HG03159 (cell line): ENCODE measurements around the gene NXPE4.
"Not testable (repeated sequence)": the region's sequence is repeated elsewhere in the genome, so short reads cannot be mapped to it uniquely, and the experiment has no call there.

Experiments used
- ATAC-seq: cut with Tn5 transposase; IDR thresholded peaks from one replicate; pipeline ENCODE4 v1.9.1; 2021; ENCODE audit warnings: mild to moderate bottlenecking, moderate library complexity; ENCODE audit not compliant: unreplicated experiment

Gene NXPE4

DNA sequence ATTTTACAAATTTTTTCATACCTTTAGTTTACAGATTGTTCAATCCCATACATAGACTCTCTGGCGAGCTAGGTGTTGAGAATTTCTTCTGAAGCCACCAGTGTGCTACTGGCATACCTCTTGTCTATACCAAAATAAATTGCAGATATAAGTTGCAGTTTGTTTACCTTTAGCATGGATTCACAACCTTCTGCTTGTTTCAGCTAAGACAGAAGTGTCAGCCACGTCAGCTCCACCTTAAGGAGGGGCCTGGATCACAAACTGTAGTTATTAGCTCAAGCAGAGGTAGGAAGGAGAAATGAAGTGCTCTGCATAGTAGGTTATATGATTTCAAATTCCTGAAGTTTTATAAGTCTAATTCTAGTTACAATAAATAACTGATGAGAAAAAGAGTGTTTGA is at the start of gene NXPE4:
Gene NXPE4, minus strand, starts transcription at position 216 of the 400 bp plus-strand sequence. CDS start 1,027 bp downstream, outside the sequence.
- no peak for ATAC-seq

DNA sequence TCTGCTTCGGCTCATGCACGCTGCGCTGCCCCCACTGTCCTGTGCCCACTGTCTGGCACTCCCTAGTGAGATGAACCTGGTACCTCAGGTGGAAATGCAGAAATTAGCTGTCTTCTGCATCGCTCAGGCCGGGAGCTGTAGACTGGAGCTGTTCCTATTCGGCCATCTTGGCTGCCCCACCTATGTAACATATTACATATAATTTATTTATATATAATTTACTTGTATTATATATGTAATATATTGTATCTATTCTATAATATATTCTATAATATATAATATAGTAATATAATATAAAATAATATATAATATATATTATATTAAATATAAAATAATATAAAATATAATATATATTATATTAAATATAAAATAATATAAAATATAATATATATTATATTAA is 43.9 kb upstream of the NXPE4 start:
- ATAC-seq: not testable (repeated sequence)

- not testable (repeated sequence) for ATAC-seq
Measured at GRCh38 chr11:114631445-114631965, 35.9 kb upstream of the NXPE4 start.

DNA sequence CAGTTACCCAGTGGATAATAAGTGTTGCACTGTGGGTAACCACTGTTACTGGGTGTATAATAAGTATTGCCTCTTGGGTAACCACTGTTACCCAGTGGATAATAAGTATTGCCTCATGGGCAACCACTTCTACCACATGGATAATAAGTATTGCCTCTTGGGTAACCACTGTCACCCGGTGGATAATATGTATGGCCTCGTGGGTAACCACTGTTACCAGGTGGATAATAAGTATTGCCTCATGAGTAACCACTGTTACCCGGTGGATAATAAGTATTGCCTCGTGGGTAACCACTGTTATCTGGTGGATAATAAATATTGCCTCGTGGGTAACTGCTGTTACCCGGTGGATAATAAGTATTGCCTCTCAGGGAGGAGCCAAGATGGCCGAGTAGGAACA is 29.7 kb upstream of the NXPE4 start:
- ATAC-seq: no peak

GRCh38 chr11:114624455-114625207 is 29.0 kb upstream of the NXPE4 start:
- no peak for ATAC-seq

DNA sequence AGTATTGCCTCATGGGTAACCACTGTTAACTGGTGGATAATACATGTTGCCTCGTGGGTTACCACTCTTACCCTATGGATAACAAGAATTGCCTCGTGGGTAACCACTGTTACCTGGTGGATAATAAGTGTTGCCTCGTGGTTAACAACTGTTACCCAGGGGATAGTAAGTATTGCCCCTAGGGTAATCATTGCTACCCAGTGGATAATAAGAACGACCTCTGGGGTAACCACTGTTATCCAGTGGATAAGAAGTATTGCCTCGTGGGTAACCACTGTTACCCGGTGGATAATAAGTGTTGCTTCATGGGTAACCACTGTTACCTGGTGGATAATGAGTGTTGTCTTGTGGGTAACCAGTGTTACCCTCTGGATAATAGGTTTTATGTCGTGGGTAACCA is 28.1 kb upstream of the NXPE4 start:
- ATAC-seq: no peak

- no peak for ATAC-seq
Measured at GRCh38 chr11:114622858-114623257, 27.3 kb upstream of the NXPE4 start.

GRCh38 chr11:114621950-114622809 is 26.6 kb upstream of the NXPE4 start:
- no peak for ATAC-seq

DNA sequence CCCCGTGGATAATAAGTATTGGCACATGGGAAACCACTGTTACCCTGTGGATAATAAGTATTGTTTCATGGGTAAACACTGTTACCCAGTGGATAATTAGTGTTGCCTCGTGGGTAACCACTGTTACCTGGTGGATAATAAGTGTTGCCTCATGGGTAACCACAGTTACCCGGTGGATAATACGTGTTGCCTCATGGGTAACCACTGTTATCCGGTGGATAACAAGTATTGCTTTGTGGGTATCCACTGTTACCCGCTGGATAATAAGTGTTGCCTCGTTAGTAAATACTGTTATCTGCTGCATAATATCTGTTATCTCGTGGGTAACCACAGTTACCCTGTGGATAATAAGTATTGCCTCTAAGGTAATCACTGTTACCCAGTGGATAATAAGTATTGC is 25.5 kb upstream of the NXPE4 start:
- no peak for ATAC-seq

GRCh38 chr11:114619659-114620173 is 24.1 kb upstream of the NXPE4 start:
- no peak for ATAC-seq

- ATAC-seq: no peak
Measured at GRCh38 chr11:114618139-114618538, 22.6 kb upstream of the NXPE4 start.

DNA sequence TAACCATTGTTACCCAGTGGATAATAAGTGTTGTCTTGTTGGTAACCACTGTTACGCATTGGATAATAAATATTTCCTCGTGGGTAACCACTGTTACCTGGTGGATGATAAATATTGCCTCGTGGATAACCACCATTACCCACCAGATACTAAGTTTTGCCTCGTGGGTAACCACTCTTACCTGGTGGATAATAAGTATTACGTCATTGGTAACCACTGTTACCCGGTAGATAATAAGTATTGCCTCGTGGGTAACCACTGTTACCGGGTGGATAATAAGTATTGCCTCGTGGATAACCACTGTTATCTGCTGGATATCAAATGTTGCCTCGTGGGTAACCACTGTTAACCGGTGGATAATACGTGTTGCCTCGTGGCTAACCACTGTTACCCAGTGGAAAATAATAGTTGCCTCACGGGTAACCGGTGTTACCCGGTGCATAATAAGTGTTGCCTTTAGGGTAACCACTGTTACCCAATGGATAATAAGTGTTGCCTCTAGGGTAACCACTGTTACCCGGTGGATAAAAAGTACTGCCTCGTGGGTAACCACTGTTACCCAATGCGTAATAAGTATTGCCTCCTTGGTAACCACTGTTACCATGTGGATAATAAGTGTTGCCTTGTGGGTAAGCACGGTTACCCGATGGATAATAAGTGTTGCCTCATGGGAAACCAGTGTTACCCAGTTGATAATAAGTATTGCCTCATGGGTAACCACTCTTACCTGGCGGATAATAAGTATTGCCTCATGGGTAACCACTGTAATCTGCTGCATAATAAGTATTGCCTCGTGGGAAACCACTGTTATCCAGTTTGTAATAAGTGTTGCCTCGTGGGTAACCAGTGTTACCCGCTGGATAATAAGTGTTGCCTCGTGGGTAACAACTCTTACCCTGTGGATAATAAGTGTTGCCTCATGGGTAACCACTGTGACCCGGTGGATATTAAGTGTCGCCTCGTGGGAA is 21.9 kb upstream of the NXPE4 start:
- no peak for ATAC-seq

GRCh38 chr11:114616516-114616915 is 20.9 kb upstream of the NXPE4 start:
- no peak for ATAC-seq

GRCh38 chr11:114615448-114616361 is 20.1 kb upstream of the NXPE4 start:
- ATAC-seq: no peak

GRCh38 chr11:114614127-114614720 is 18.6 kb upstream of the NXPE4 start:
- ATAC-seq: no peak

DNA sequence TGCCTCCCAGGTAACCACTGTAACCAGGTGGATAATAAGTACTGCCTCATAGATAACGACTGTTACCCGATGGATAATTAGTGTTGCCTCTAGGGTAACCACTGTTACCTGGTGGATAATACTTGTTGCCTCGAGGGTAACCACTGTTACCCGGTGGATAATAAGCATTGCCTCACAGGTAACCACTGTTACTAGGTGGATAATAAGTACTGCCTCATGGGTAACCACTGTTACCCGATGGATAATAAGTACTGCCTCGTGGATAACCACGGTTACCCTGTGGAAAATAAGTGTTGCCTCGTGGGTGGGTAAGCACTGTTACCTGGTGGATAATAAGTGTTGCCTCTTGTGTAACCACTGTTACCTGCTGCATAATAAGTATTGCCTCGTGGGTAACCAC is 17.5 kb upstream of the NXPE4 start:
- ATAC-seq: not testable (repeated sequence)

DNA sequence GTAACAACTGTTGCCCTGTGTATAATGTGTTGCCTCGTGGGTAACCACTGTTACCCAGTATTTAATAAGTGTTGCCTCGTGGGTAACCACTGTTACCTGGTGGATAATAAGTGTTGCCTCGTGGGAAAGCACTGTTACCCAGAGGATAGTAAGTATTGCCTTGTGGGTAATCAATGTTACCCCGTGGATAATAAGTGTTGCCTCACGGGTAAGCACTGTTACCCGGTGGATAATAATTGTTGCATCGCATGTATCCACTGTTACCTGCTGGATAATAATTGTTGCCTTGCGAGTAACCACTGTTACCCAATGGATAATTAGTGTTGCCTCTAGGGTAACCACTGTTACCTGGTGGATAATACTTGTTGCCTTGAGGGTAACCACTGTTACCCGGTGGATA is 17.1 kb upstream of the NXPE4 start:
- no peak for ATAC-seq

DNA sequence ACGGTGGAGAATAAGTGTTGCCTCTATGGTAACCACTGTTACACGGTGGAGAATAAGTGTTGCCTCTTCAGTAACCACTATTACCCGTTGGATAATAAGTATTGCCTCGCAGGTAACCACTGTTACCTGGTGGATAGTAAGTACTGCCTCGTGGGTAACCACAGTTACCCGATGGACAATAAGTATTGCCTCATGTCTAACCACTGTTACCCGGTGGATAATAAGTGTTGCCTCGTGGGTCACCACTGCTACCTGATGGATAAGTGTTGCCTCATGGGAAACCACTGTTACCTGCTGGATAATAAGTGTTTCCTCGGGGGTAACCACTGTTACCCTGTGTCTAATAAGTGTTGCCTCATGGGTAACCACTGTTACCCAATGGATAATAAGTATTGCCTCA is 16.6 kb upstream of the NXPE4 start:
- ATAC-seq: not testable (repeated sequence)
